Anterior cingulate cortex (tissue), 58 donors: Measurements from ENCODE around the gene CHMP1A.
A peak's percentile ranks its signal among the peaks of the same experiment; 100 is the strongest.
"Not testable (repeated sequence)": the region's sequence is repeated elsewhere in the genome, so short reads cannot be mapped to it uniquely, and the experiment has no call there.

Experiments used
- DNase-seq, 58 donors: peaks; one replicate each; lab custom pipeline; 2025; lab: John Stamatoyannopoulos, UW

The CHMP1A gene

DNA sequence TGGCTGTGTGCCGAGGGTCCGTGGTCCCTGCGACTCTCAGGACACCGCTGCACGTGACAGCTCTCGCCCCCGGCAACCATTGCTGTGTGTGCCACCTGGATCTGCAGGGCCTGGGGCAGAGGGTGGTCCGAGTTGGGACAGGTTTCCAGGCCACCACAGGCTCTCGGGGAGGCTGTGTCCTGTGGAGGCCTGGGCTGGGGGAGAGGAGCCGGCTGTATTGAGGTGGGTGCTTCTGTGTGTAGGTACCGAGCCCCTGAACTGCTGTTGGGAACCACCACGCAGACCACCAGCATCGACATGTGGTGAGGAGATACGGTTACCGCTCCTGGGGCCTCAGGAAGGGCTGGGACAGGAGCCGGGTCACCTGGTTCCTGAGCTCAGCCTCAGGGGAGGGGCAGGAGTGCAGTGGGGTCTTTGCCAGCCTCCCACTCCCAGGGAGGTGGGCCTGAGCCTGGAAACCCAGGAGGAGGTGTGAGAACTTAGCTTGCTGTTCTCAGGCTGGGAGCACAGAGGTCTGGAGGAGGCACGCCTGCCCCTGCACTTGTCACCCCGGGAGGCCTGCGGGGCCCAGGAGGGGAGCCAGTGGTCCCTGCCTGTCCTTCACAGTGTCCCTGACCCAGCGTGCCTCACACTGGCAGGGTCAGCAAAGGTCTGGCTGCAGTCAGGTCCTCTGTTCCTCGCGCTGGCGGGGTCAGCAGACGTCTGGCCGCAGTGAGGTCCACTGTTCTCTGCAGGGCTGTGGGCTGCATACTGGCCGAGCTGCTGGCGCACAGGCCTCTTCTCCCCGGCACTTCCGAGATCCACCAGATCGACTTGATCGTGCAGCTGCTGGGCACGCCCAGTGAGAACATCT is 36.6 kb upstream of the CHMP1A start:
- no peak for DNase-seq

DNA sequence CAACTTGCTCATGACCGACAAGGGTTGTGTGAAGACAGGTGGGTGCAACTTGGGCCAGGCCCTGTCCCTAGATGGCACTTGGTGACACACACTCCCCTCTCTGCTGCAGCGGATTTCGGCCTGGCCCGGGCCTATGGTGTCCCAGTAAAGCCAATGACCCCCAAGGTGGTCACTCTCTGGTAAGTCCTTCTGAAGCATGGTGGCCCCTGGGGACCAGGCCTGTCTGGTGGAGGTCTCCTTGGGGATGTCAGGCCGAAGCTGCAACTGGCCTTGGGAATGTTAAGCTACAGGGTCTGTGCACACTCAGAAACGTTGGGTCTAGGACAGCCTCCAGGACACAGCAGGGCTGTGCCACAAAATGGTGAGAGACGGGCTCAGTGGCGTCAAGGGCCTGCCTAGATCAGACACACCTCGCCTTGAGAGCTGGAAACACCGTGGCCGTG is 35.8 kb upstream of the CHMP1A start:
- DNase-seq, result no peak

DNA sequence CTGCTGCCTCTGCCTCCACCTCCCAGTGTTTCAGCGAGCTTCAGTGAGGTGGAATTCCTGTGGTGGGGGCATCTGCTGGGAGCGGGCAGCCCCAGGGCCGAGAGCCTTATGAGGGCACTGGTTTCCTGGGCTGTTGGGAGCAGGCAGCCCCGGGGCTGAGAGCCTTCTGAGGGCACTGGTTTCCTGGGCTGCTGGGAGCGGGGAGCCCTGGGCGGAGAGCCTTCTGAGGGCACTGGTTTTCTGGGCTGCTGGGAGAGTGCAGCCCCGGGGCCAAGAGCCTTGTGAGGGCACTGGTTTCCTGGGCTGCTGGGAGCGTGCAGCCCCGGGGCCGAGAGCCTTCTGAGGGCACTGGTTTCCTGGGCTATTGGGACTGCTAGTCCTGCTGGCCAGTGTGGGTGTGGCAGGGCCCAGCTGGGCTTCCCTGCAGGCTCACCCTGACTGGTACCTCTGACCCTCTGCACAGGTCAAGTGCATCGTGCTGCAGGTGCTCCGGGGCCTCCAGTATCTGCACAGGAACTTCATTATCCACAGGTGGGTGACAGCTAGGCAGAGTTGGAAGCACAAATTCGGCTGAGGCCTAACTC is 34.6 kb upstream of the CHMP1A start:
- DNase-seq, result no peak

DNA sequence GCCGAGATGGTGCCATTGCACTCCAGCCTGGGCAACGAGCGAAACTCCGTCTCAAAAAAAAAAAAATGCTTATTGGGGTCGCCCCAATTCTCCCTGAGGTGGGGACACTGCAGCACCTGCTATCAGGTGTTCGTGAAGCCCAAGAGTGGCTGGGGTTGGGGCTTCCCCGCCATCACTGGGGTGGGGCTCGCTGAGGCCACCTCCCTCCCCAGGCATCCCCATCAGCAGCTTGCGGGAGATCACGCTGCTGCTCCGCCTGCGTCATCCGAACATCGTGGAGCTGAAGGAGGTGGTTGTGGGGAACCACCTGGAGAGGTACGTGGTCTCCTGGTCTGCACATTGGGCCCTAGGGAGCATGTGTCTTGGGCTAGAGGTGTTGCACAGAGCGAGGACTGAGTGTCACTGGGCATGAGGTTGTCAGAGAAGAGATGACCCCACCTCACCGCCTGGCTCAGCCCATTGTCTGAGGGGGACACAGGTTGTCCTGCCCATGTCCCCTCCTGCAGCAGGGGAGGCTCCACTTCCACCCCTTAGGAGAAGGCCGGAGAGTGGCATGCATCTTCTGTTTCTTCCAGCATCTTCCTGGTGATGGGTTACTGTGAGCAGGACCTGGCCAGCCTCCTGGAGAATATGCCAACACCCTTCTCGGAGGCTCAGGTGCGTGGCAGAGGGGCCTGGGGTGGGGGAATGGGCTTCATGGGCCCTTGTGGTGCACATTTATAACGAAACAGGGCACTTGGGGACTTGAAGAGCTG is 33.9 kb upstream of the CHMP1A start:
- DNase-seq, result no peak

DNA sequence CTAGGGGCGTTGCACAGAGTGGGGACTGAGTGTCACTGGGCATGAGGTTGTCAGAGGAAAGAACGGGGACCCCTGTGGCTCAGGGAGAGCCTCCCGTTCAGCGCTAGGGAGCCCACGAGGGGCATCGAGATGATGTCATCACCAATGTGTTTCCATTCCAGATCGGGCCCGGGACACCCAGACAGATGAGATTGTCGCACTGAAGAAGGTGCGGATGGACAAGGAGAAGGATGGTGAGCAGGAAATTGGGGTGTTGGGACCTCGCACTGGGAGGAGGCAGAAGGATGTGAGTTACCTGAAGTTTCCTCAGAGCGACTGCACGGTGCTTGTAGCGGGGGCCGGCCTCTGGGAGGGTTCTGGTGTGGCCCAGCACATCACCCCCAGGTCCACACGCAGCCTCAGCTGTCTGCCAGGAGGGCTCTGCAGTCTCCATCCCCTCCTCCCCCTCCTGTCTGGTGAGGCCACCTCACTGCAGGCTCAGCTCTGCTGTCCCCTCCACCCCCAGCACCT is 32.9 kb upstream of the CHMP1A start:
- DNase-seq, result no peak

DNA sequence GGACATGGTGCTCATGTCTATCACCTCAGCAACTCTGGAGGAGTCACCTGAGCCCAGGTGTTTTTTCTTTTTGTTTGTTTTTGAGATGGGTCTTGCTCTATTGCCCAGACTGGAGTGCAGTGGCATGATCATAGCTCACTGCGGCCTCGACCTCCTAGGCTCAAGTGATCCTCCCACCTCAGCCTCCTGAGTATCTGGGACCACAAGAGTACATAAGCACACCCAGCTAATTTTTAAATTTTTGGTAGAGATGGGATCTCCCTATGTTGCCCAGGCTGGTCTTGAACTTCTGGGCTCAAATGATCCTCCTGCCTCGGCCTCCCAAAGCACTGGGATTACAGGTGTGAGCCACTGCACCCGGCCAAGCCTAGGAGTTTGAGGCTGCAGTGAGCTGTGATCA is 32.1 kb upstream of the CHMP1A start:
- DNase-seq, result not testable (repeated sequence)

DNA sequence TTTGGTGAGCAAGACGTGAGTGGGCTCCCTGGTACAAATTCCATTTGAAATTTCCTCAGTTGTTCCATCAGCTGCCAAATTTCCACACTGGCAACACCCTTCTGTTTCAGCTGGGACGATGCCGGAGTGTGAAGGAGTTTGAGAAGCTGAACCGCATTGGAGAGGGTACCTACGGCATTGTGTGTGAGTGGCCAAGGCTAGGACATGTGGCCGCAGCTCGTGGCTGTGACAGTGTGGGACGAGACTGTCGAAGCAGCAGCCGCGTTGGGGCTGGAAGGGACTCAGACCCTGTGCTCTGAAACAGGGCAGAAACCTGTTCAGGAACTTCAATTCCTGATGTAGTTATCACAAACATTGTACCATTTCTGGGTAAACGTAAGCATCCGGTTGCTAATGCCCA is 31.6 kb upstream of the CHMP1A start:
- DNase-seq, result no peak

DNA sequence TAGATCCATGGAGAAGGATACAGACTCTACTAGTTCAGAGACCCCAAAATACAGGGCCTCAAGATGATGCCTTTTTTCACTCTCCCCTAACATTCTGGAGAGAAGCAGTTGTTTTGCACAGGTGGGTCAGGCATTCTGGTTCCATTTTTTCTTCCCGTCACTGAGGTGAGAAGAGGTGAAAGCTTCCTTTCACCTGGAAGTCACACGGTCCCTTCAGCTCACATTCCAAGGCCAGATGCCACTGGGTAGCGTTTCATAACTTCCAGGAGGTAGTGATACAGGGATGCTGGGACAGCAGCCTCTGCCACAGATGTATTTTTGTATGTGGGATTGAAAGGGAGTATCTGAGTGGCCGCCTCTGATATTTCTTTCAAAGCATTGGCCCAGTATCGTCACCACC is 30.9 kb upstream of the CHMP1A start:
- DNase-seq, result no peak

DNA sequence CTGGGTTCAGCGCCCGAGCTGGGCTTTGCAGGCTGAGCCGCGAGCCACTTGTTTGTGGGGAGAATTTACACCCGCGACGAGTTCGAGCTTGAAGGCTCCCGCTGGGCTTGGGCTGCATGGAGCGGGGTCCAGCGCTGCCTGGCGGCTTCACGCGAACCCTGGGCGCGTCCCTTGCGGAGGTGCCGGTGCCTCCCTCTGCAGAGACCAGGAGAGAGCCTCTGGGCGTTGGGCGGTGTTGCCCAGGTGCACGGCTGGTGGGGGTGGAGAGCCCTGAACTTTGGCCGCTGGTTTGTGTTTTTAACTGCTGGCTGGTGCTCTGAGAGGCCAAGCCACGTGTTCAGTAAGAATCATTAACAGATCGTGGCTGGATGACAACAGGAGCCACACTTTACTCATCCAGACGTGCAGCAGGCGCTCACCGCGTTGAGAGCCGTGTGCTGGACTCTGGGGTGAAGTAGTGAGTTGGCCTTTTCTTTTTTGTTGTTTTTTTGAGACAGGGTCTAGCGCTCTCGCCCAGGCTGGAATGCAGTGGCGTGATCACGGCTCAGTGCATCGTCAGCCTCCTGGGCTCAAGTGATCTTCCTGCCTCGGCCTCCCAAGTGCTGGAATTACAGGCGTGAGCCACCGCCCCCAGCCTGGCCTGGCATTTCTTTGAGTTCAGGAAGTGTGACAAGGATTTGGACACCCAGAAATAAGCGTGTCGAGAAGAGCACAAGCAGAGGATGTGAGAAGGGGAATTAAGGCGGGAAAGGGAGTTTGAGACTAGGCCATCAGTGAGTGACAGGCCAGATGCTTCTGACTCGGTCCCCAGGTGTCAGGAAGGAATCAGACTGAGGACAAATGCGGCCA is 29.8 kb upstream of the CHMP1A start:
- DNase-seq, result peak in 2 of 58 donors; percentile 59 to 73

DNA sequence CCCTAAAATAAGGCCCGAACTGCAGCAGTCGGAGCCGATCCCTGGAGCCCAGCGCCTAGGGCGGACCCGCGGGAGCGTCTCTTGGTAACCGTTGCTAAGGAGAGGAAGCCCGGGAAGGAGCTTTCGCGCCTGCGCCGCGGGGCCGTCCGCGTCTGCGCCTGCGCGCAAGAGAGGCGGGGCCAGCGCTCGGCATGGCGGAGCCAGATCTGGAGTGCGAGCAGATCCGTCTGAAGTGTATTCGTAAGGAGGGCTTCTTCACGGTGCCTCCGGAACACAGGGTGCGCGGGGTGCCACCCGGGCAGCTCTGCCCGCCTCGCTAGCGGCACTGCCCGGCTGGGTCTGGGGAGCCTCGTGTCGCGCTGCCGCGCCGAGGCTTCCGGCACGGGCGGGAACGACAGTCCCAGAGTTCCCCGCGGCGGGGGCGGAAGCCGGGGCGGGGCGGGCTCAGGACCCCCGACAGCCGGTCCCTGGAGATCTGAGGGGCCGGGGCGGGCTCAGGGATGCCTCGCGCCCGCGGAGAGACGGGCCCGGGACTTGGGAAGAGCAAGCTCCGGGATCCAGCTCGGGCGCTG is 29.1 kb upstream of the CHMP1A start, which contains the start of gene CDK10:
TSS of gene CDK10 (plus strand) at position 170 of the 572 bp plus-strand sequence. CDS start at position 192, 22 bp downstream.
- peak; percentile 41 to 92 (median 83) for DNase-seq

DNA sequence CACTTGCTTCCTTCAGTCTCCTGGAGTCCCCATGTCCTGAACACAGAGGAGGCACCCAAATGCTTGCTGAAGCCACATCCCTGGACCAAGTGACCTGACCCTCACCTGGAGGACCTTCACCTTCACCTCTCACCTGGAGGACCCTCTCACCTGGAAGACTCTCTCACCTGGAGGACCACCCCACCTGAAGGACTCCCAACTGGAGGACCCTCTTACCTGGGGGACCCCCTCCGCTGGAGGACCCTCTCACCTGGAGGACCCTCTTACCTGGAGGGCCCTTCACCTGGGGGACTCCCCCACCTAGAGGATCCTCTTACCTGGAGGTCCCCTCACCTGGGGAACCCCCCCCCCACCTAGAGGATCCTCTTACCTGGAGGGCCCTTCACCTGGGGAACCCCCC is 28.4 kb upstream of the CHMP1A start:
- no peak for DNase-seq

DNA sequence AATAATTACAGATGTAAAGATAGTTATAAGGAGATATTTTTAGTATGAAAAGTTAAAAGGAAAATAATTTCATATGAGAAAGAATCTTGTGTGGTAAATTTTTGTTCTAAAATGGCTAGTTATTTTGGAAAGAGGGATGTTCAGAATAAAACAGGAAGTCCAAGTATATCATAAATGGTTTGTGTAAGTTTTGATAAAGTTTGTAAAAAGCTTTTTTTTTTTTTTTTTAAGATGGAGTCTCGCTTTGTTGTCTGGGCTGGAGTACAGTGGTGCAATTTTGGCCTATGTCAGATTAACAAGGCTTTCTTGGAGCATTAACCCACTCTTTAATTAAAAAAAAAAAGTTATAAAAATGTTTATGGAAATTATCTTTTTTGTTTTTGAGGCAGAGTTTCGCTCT is 20.8 kb upstream of the CHMP1A start:
- no peak for DNase-seq

DNA sequence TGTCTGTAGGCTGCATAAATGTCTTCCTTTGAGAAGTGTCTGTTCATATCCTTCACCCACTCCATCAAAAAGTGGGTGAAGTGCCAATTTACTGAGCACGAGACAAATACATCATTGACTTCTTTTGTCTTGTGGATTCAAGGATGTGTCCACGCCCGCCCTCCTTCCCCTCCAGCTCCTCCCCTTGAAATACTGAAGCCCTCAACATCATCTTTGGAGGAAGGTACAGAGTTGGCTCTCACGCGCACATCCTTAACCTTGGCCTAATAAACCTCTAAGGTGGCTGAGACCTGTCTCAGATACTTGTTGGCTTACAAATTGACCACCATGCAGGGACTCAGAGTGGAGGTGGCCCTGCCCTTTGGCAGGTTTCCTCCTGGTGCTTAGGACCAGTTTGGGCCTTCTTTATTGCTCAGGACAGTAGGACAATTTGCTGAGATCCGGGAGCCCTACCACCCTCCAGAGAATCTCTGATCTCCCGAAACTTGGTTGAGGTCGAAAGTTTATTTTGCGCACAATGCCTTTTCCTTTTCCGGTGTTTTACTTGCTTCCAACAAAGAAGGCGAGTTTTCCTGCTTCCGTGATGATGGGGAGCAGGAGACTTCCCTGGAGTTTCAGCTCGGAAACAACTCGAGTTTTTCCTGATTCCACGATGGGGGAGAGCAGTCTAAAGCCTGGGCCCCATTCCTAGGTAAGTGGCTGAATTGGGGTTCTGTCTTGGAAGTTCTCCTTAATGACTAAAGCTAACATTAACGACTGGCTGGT is 14.9 kb upstream of the CHMP1A start:
- no peak for DNase-seq

DNA sequence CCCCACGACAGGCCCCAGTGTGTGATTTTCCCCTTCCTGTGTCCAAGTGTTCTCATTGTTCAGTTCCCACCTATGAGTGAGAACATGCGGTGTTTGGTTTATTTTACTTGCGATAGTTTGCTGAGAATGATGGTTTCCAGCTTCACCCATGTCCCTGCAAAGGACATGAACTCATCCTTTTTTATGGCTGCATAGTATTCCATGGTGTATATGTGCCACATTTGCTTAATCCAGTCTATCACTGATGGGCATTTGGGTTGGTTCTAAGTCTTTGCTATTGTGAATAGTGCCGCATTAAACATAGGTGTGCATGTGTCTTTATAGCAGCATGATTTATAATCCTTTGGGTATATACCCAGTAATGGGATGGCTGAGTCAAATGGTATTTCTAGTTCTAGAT is 14.1 kb upstream of the CHMP1A start:
- not testable (repeated sequence) for DNase-seq

DNA sequence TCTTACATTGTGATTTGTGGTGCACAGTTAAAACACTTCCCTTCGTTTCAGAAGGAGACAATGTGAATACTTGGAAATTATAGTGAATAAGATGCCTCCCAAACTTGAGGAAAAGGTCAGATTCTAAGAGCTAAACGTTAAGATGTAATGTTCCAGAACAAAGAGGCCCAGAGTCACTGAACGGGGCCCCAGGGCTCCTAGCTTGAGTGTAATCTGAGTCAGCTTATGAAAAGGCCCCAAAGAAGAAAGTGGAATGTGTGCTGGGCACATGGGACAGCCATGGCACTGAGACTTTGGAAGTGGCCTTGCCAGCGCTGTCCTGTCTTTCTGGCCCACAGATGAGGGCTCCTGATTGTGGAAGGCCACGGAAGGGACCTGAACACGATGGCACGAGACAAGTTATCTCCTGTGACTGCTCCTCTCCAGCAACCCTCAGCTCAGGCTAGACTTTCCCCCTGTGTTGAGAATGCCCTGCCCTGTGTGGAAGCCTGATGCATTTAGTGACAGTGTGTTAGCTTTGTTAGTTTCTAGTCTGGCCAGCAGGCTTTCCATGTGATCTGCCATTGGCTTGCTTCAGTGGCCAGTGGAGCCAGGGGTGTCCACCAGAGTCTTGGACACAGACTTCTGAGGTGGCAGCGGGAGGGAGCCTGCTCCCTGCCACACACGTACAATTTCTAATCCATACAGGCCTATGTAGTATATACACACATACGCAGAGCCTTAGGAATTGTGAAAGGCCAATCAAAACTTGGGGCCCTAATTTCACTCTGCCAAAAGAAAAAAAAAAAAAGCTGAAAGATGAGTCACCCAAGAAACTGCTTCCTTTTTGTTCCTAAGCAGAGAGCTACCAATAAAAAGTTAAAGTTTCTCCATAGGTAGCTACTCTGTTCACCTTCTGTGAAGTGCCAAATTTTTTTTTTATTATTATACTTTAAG is 13.3 kb upstream of the CHMP1A start:
- DNase-seq, result no peak

DNA sequence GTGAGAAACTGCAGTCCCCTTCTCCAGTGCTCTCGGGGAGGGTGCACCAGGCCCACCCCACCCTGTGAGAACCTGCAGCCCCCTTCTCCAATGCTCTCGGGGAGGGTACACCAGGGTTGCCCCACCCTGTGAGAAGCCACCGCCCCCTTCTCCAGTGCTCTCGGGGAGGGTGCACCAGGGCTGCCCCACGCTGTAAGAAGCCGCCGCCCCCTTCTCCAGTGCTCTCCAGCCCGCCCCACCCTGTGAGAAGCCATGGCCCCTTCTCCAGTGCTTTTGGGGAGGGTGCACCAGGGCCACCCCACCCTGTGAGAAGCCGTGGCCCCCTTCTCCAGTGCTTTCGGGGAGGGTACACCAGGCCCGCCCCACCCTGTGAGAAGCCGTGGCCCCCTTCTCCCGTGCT is 12.2 kb upstream of the CHMP1A start:
- no peak for DNase-seq

DNA sequence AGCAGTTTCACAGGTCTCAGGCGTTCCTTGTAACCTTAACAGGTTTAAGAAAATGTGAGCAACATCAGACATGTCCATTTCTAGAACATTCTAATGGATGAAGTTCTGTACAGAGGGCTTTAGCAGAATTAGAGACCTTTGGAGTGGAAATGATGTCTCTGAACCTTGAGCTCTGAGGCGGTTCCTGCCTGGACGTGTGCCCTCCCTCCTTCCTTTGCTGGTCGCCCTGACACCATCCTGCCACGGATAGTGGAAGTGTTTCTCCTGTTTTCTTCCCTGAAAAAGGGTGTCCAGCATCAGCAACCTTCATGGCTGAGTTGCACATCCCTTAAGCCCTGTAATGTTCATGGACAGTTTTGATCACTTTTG is 11.3 kb upstream of the CHMP1A start:
- no peak for DNase-seq

DNA sequence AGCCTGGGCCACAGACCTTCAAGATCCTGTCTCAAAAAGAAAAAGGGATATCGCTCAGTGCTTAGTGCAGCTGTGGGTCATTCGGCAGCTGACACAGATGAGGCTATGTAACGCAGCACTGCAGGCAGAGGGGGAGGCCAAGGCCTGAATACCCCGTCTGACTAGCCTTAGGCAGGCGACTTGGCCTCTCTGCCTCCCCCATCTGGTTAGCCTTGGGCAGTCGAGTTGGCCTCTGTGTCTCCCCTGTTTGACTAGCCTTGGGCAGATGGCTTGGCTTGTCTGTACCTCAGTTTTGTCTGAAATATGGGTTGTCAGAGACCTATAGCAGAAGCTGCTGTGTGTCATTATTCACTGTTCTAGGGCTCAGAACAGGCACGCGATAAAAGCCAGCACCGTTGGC is 10.1 kb upstream of the CHMP1A start:
- DNase-seq, result no peak
